Kidney (tissue), 14 donors: ENCODE results near the gene GTF3C1. TPM values are rescaled to one million over a fixed set of nuclear protein-coding genes. Genes with fewer than 3 reads are reported as not detected.

ENCODE experiments used
- DNase-seq, 5 donors: peaks; one replicate each; pipeline ENCODE4 v3.0.0-alpha.2; 2013 to 2020
- FAIRE-seq: peaks from 2 replicates; lab custom pipeline; 2012; peaks lifted over from hg19 to GRCh38; lab: Jason Lieb, UNC
- H3K27ac ChIP-seq, 2 donors: one replicate each; pipeline ENCODE4 v1.7.0; 2013; ENCODE audit warnings: low read depth in 2 of 2, low read length in 2 of 2, inconsistent platforms in 1 of 2
- H3K27me3 ChIP-seq: one replicate; pipeline ENCODE4 v1.7.1; 2013; ENCODE audit warnings: low read length, inconsistent platforms; ENCODE audit not compliant: control insufficient read depth, insufficient read depth
- H3K36me3 ChIP-seq, 3 donors: one replicate each; pipeline versions ENCODE4 v1.7.0 to v1.7.1; 2013; ENCODE audit warnings: low read length in 3 of 3, control low read depth in 1 of 3, inconsistent platforms in 1 of 3; ENCODE audit not compliant: insufficient read depth in 3 of 3, control insufficient read depth in 2 of 3
- H3K4me1 ChIP-seq, 3 donors: one replicate each; pipeline versions ENCODE4 v1.7.0 to v1.7.1; 2013; ENCODE audit warnings: low read length in 3 of 3, inconsistent platforms in 1 of 3, low read depth in 1 of 3; ENCODE audit not compliant: control insufficient read depth in 2 of 3, insufficient read depth in 2 of 3
- H3K4me3 ChIP-seq, 3 donors: one replicate each; pipeline versions ENCODE4 v1.7.0 to v1.8.1; 2013; ENCODE audit warnings: low read length in 3 of 3, control low read depth in 1 of 3, inconsistent platforms in 1 of 3
- H3K9ac ChIP-seq, 3 donors: one replicate each; pipeline versions ENCODE4 v1.7.0 to v1.7.1; 2013; ENCODE audit warnings: low read length in 3 of 3, control low read depth in 1 of 3, inconsistent platforms in 1 of 3
- H3K9me3 ChIP-seq, 3 donors: one replicate each; pipeline versions ENCODE4 v1.7.0 to v1.7.1; 2013; ENCODE audit warnings: low read length in 3 of 3, control low read depth in 1 of 3, inconsistent platforms in 1 of 3; ENCODE audit not compliant: control insufficient read depth in 2 of 3, insufficient read depth in 1 of 3
- CTCF ChIP-seq: IDR thresholded peaks from 3 replicates; pipeline ENCODE4 v1.5.1; 2012; ENCODE audit warnings: mild to moderate bottlenecking, moderate library complexity, borderline replicate concordance; ENCODE audit not compliant: insufficient read depth; ENCODE audit errors: extremely low read depth
- intact Hi-C: fragments of 100-400 bp; cut with DNase I; formaldehyde crosslinking; loops from one replicate; pipeline ENCODE4 v1.11.1; 2022
- polyA plus RNA-seq: library from polyadenylated mRNA; stranded (reverse); fragments of 350-450 nt; fragmentation: Illumina TruSeq; extraction: RNeasy Lipid Tissue Mini Kit (QIAGEN cat#74804); gene quantifications from one replicate; pipeline ENCODE4 v1.2.3, GENCODE V29; 2014; ENCODE audit warnings: low read depth, low replicate concordance; ENCODE audit not compliant: insufficient read depth
- total RNA-seq: library from RNA; stranded (reverse); fragmentation: NEBNext Ultra II Directional; extraction: Animal tissue kit (Norgen Biotek cat#: 25700); gene quantifications from one replicate; pipeline ENCODE4 v1.2.1, GENCODE V29; 2021
- donor health status: control.
- donor health status: control.
- donor health status: control.
- donor health status: control.
- donor health status: control.
- donor health status: DM: yes; HTN: yes; CAD: no.
- donor health status: Normal renal cell carcinoma (clear cell type).

The GTF3C1 gene
- total and polyA plus RNA-seq, 2 donors from 2014 or later: 59.0 to 81.7 TPM

- no peak overlapping the region for H3K9ac ChIP-seq
- peak overlapping the region in 1 of 2 donors; percentile 64 for H3K27ac ChIP-seq
- intact Hi-C loops: no loop called here
- H3K27me3 ChIP-seq: no peaks in the 10 kb centered on the region
- no peak for TF ChIP-seq CTCF
- peak in 4 of 5 donors; percentile 84 to 93 (median 91) for DNase-seq
- no peaks in the 10 kb centered on the region for H3K9me3 ChIP-seq
- no peak overlapping the region for H3K4me3 ChIP-seq
- H3K36me3 ChIP-seq: peaks cover 2 to 31% (median 21%) of the 10 kb centered on the region in 3 donors
- no peak for FAIRE-seq
- peaks cover 0 to 10% (median 0%) of the 10 kb centered on the region in 3 donors for H3K4me1 ChIP-seq
Measured at GRCh38 chr16:27511657-27512448, 37.9 kb downstream of the GTF3C1 start.

- Histone ChIP-seq H3K36me3 (peaks cover 6 to 56% (median 39%) of the 10 kb centered on the region in 3 donors), H3K9ac (no peak overlapping the region), H3K27me3 (no peaks in the 10 kb centered on the region), H3K4me1 (peaks cover 0 to 10% (median 0%) of the 10 kb centered on the region in 3 donors), H3K9me3 (no peaks in the 10 kb centered on the region), H3K27ac (no peak overlapping the region), H3K4me3 (no peak overlapping the region)
- intact Hi-C loops: no loop called here
- no peak for FAIRE-seq
- no peak for TF ChIP-seq CTCF
- DNase-seq: peak in 4 of 5 donors; percentile 50 to 91 (median 81)
Measured at GRCh38 chr16:27508476-27508875, 41.2 kb downstream of the GTF3C1 start.

- H3K36me3 ChIP-seq: peaks cover 8 to 73% (median 53%) of the 10 kb centered on the region in 3 donors
- H3K4me3 ChIP-seq: no peak overlapping the region
- TF ChIP-seq CTCF: no peak
- H3K9me3 ChIP-seq: no peaks in the 10 kb centered on the region
- no peak overlapping the region for H3K27ac ChIP-seq
- H3K4me1 ChIP-seq: peaks cover 0 to 5% (median 0%) of the 10 kb centered on the region in 3 donors
- no peaks in the 10 kb centered on the region for H3K27me3 ChIP-seq
- no peak overlapping the region for H3K9ac ChIP-seq
- FAIRE-seq (no peak), DNase-seq (no peak)
- intact Hi-C loops: no loop called here
Measured at GRCh38 chr16:27506771-27507170, 42.9 kb downstream of the GTF3C1 start.
